ENCODE measurements around the gene ADAMTSL4. TPM values are rescaled to one million over a fixed set of nuclear protein-coding genes. Genes with fewer than 3 reads are reported as not detected.

The ADAMTSL4 gene
- total and polyA plus RNA-seq, 9 of the 15 experiments (the other 6 are each of a cell fraction or from before 2014, with no cell fraction given): 12.7 to 212 (median 35.6) TPM

GRCh38 chr1:150579110-150579944 is 30.1 kb downstream of the ADAMTSL4 start, which contains the start of gene MCL1 (continued):
- TF ChIP-seq CREB5 (CRISPR knock-in tag; IDR thresholded peaks at IDR 0.05): no peak
- TF ChIP-seq FOXM1 (IDR thresholded peaks at IDR 0.05; ENCODE audit: low read depth): peak; percentile 52; the same call in 1 of the 2 replicates
- no peak for TF ChIP-seq FOXM1 (CRISPR knock-in tag; IDR thresholded peaks at IDR 0.05; ENCODE audit: low read depth)
- no peak for TF ChIP-seq ZNF699 (CRISPR knock-in tag; IDR thresholded peaks at IDR 0.05; ENCODE audit: insufficient replicate concordance)
- TF ChIP-seq CBX5 (IDR thresholded peaks at IDR 0.05; ENCODE audit: borderline replicate concordance, low read depth): no peak
- TF ChIP-seq NCOA4 (IDR thresholded peaks at IDR 0.05; ENCODE audit: partially characterized antibody): peak; percentile 45
- peak; percentile 52; the same call in 1 of the 2 replicates for TF ChIP-seq MYC (IDR thresholded peaks at IDR 0.05; ENCODE audit: low read depth, low read length)
- TF ChIP-seq MYC (CRISPR knock-in tag; IDR thresholded peaks at IDR 0.05; ENCODE audit: borderline replicate concordance, low read depth): no peak
- no peak for TF ChIP-seq ATF1 (CRISPR knock-in tag; IDR thresholded peaks at IDR 0.05)
- TF ChIP-seq ATF1 (tag; IDR thresholded peaks at IDR 0.05): peak; percentile 70
- peak; percentile 70; the same call in 1 of the 2 replicates for TF ChIP-seq SRSF1 (IDR thresholded peaks at IDR 0.05; ENCODE audit: low read depth, low read length)
- TF ChIP-seq ZNF384 (IDR thresholded peaks at IDR 0.05; ENCODE audit: low read depth, low read length): peak; percentile 99
- TF ChIP-seq HSF4 (CRISPR knock-in tag; IDR thresholded peaks at IDR 0.05; ENCODE audit: borderline replicate concordance): no peak
- peak; percentile 9; the same call in 1 of the 2 replicates for TF ChIP-seq HBP1 (CRISPR knock-in tag; IDR thresholded peaks at IDR 0.05)
- no peak for TF ChIP-seq HDAC8 (tag; IDR thresholded peaks at IDR 0.05)
- no peak for TF ChIP-seq CREB3L1 (IDR thresholded peaks at IDR 0.05; ENCODE audit: borderline replicate concordance, low read depth)
- peak in 1 of 2 experiments; percentile 88; a peak in 2 of 4 replicates for TF ChIP-seq ZNF639 (CRISPR knock-in tag; conservative IDR thresholded peaks at IDR 0.05 in 1 of 2, IDR thresholded peaks at IDR 0.05 in 1 of 2)
- TF ChIP-seq THRAP3 (IDR thresholded peaks at IDR 0.05; ENCODE audit: borderline replicate concordance): no peak
- peak; percentile 100 for TF ChIP-seq GTF2E2 (tag; IDR thresholded peaks at IDR 0.05)
- no peak for TF ChIP-seq PHTF2 (CRISPR knock-in tag; IDR thresholded peaks at IDR 0.05)

Measured in K562 (cell line).